Measurements from ENCODE around the gene ZP1.

GRCh38 chr11:60889869-60890311 is 22.5 kb downstream of the ZP1 start:
- TF ChIP-seq CTCF (conservative IDR thresholded peaks at IDR 0.05; ENCODE audit: low read length), result no peak
- TF ChIP-seq EZH2phosphoT487 (IDR thresholded peaks at IDR 0.05; ENCODE audit: borderline replicate concordance), result no peak
